WTC11 (cell line): ENCODE results near the gene ZNF740. TPM values are rescaled to one million over a fixed set of nuclear protein-coding genes. Genes with fewer than 3 reads are reported as not detected.

Source experiments
- ATAC-seq: fragments of 200-7000 bp; cut with Tn5 transposase; 2 replicates; pipeline ENCODE4 v1.10.0; 2021; ENCODE audit warnings: mild to moderate bottlenecking, moderate library complexity
- CTCF ChIA-PET: fragments of 300-600 bp; sonication (Branson Sonifier 250); formaldehyde crosslinking; loops from one replicate; lab custom pipeline; 2021; ENCODE audit warnings: antibody characterized with exemption; lab: Charles Lee
- POLR2A ChIA-PET: fragments of 350-600 bp; sonication (Branson Sonifier 250); formaldehyde crosslinking; loops from one replicate; lab custom pipeline; 2021; ENCODE audit warnings: antibody characterized with exemption; lab: Charles Lee
- DNase-seq: peaks from one replicate; pipeline ENCODE4 v3.0.0; 2021; ENCODE audit warnings: low spot score
- H3K27ac Mint-ChIP-seq: 2 replicates; pipeline ENCODE4 v1.8.0; 2021; ENCODE audit warnings: mixed read lengths
- H3K27me3 Mint-ChIP-seq: 2 replicates; pipeline ENCODE4 v1.8.0; 2021; ENCODE audit warnings: low read depth, mild to moderate bottlenecking, moderate library complexity, mixed read lengths
- H3K36me3 Mint-ChIP-seq: 2 replicates; pipeline ENCODE4 v1.8.0; 2021; ENCODE audit warnings: mixed read lengths
- H3K4me1 Mint-ChIP-seq: 2 replicates; pipeline ENCODE4 v1.8.0; 2022; ENCODE audit warnings: mixed read lengths
- H3K4me3 Mint-ChIP-seq: 2 replicates; pipeline ENCODE4 v1.8.0; 2021; ENCODE audit warnings: mild to moderate bottlenecking, moderate library complexity, mixed read lengths
- H3K9me3 Mint-ChIP-seq: 2 replicates; pipeline ENCODE4 v1.8.0; 2021; ENCODE audit warnings: mixed read lengths
- ATF1 ChIP-seq: sonication (generic); formaldehyde crosslinking; IDR thresholded peaks from 2 replicates; pipeline ENCODE4 v1.8.1; 2023; ENCODE audit warnings: mild to moderate bottlenecking, moderate library complexity, missing genetic modification reagents
- ATF3 ChIP-seq: sonication (generic); formaldehyde crosslinking; conservative IDR thresholded peaks from 2 replicates; pipeline ENCODE4 v1.8.1; 2022; ENCODE audit warnings: mild to moderate bottlenecking, missing genetic modification reagents
- ATF6 ChIP-seq: sonication (generic); formaldehyde crosslinking; IDR thresholded peaks from 2 replicates; pipeline ENCODE4 v1.8.1; 2023; ENCODE audit warnings: mild to moderate bottlenecking, missing genetic modification reagents
- FOXJ3 ChIP-seq: sonication (generic); formaldehyde crosslinking; IDR thresholded peaks from 2 replicates; pipeline ENCODE4 v1.9.0; 2021; ENCODE audit warnings: missing genetic modification reagents, mild to moderate bottlenecking, borderline replicate concordance
- FOXP1 ChIP-seq: sonication (generic); formaldehyde crosslinking; IDR thresholded peaks from 2 replicates; pipeline ENCODE4 v1.8.0; 2022; ENCODE audit warnings: missing genetic modification reagents, mild to moderate bottlenecking, moderate library complexity, borderline replicate concordance
- HMGA2 ChIP-seq: fragments of 250-450 bp; sonication (Bioruptor Pico); IDR thresholded peaks from 2 replicates; pipeline ENCODE4 v1.4.0; 2021; ENCODE audit warnings: mild to moderate bottlenecking, moderate library complexity
- NFATC4 ChIP-seq: fragments of 250-450 bp; sonication (Bioruptor Pico); IDR thresholded peaks from 2 replicates; pipeline ENCODE4 v1.9.0; 2021; ENCODE audit warnings: mild to moderate bottlenecking
- SOX15 ChIP-seq: fragments of 250-450 bp; sonication (Bioruptor Pico); IDR thresholded peaks from 2 replicates; pipeline ENCODE4 v1.9.0; 2021; ENCODE audit warnings: mild to moderate bottlenecking
- SP1 ChIP-seq: sonication (generic); formaldehyde crosslinking; conservative IDR thresholded peaks from 2 replicates; pipeline ENCODE4 v1.8.1; 2022; ENCODE audit warnings: missing genetic modification reagents
- USF2 ChIP-seq: sonication (generic); formaldehyde crosslinking; IDR thresholded peaks from 2 replicates; pipeline ENCODE4 v1.8.1; 2023; ENCODE audit warnings: mild to moderate bottlenecking, missing genetic modification reagents, moderate library complexity
- ZNF423 ChIP-seq: fragments of 250-450 bp; sonication (Bioruptor Pico); IDR thresholded peaks from 2 replicates; pipeline ENCODE4 v2.1.2; 2022; ENCODE audit warnings: mild to moderate bottlenecking, moderate library complexity
- total RNA-seq: library from RNA; stranded (reverse); gene quantifications from 3 replicates; pipeline ENCODE4 v1.2.3, GENCODE V29; 2021
- TF ChIP-seq, protein P1 (sequence below): sonication (generic); formaldehyde crosslinking; IDR thresholded peaks from 2 replicates; pipeline ENCODE4 v1.8.0; 2023; ENCODE audit warnings: missing genetic modification reagents, mild to moderate bottlenecking, borderline replicate concordance
- TF ChIP-seq, protein P2 (sequence below): sonication (generic); formaldehyde crosslinking; IDR thresholded peaks from 2 replicates; pipeline ENCODE4 v1.8.1; 2022; ENCODE audit warnings: mild to moderate bottlenecking, moderate library complexity, missing genetic modification reagents

Gene ZNF740
- total RNA-seq, 1 experiment from 2014 or later = 26.6 TPM

GRCh38 chr12:53191885-53192530 is 11.5 kb downstream of the ZNF740 start:
- ATAC-seq (no peak), DNase-seq (no peak)
- Mint-ChIP-seq H3K27me3 (peaks cover 53% of the 10 kb centered on the region), H3K4me3 (no peak overlapping the region), H3K27ac (no peak overlapping the region), H3K36me3 (peaks cover 16% of the 10 kb centered on the region), H3K9me3 (no peaks in the 10 kb centered on the region), H3K4me1 (peaks cover 16% of the 10 kb centered on the region)
- CTCF ChIA-PET = interaction anchor here (2.0 to 2.5 kb wide), 2 partner anchors 17 to 33 kb away, joined by 7 to 8 read pairs; no protein-coding TSS in a partner anchor
- TF ChIP-seq FOXP1 (CRISPR knock-in tag) (no peak), ATF6 (no peak)
- POLR2A ChIA-PET = interaction anchor here (0.9 kb wide), 1 partner anchor 94 kb away, joined by 3 read pairs; the partner anchor contains the start of gene IGFBP6

- H3K27ac Mint-ChIP-seq = no peak overlapping the region
- H3K4me3 Mint-ChIP-seq = no peak overlapping the region
- peaks cover 15% of the 10 kb centered on the region for H3K4me1 Mint-ChIP-seq
- H3K27me3 Mint-ChIP-seq = peaks cover 57% of the 10 kb centered on the region
- peaks cover 10% of the 10 kb centered on the region for H3K36me3 Mint-ChIP-seq
- TF ChIP-seq, protein P1, sequence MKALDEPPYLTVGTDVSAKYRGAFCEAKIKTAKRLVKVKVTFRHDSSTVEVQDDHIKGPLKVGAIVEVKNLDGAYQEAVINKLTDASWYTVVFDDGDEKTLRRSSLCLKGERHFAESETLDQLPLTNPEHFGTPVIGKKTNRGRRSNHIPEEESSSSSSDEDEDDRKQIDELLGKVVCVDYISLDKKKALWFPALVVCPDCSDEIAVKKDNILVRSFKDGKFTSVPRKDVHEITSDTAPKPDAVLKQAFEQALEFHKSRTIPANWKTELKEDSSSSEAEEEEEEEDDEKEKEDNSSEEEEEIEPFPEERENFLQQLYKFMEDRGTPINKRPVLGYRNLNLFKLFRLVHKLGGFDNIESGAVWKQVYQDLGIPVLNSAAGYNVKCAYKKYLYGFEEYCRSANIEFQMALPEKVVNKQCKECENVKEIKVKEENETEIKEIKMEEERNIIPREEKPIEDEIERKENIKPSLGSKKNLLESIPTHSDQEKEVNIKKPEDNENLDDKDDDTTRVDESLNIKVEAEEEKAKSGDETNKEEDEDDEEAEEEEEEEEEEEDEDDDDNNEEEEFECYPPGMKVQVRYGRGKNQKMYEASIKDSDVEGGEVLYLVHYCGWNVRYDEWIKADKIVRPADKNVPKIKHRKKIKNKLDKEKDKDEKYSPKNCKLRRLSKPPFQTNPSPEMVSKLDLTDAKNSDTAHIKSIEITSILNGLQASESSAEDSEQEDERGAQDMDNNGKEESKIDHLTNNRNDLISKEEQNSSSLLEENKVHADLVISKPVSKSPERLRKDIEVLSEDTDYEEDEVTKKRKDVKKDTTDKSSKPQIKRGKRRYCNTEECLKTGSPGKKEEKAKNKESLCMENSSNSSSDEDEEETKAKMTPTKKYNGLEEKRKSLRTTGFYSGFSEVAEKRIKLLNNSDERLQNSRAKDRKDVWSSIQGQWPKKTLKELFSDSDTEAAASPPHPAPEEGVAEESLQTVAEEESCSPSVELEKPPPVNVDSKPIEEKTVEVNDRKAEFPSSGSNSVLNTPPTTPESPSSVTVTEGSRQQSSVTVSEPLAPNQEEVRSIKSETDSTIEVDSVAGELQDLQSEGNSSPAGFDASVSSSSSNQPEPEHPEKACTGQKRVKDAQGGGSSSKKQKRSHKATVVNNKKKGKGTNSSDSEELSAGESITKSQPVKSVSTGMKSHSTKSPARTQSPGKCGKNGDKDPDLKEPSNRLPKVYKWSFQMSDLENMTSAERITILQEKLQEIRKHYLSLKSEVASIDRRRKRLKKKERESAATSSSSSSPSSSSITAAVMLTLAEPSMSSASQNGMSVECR (CRISPR knock-in tag) = no peak
- TF ChIP-seq SP1 (CRISPR knock-in tag) (no peak), USF2 (CRISPR knock-in tag) (no peak), NFATC4 (CRISPR knock-in tag) (no peak), ATF3 (CRISPR knock-in tag) (0 out of 2 replicates have a peak, but pooled peaks have one; percentile 19), SOX15 (CRISPR knock-in tag) (no peak)
- TF ChIP-seq, protein P2, sequence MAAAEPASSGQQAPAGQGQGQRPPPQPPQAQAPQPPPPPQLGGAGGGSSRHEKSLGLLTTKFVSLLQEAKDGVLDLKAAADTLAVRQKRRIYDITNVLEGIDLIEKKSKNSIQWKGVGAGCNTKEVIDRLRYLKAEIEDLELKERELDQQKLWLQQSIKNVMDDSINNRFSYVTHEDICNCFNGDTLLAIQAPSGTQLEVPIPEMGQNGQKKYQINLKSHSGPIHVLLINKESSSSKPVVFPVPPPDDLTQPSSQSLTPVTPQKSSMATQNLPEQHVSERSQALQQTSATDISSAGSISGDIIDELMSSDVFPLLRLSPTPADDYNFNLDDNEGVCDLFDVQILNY (CRISPR knock-in tag) = no peak
- TF ChIP-seq, all 79 proteins: peak for 1
- ATAC-seq = no peak
- no peaks in the 10 kb centered on the region for H3K9me3 Mint-ChIP-seq
- CTCF ChIA-PET = interaction anchor here (1.1 to 2.5 kb wide), 4 partner anchors 18 to 129 kb away, joined by 3 to 8 read pairs (median 6); partner anchors contain the start of genes AAAS and SPRYD3
- POLR2A ChIA-PET = interaction anchor here (0.9 kb wide), 1 partner anchor 95 kb away, joined by 3 read pairs; the partner anchor contains the start of gene IGFBP6
- no peak for DNase-seq
Measured at GRCh38 chr12:53192531-53193021, 12.1 kb downstream of the ZNF740 start.

GRCh38 chr12:53193040-53193439 is 12.5 kb downstream of the ZNF740 start:
- CTCF ChIA-PET = interaction anchor here (1.1 to 2.5 kb wide), 4 partner anchors 18 to 128 kb away, joined by 3 to 8 read pairs (median 6); partner anchors contain the start of genes AAAS and SPRYD3
- Mint-ChIP-seq H3K36me3 (peaks cover 6% of the 10 kb centered on the region), H3K27me3 (peaks cover 61% of the 10 kb centered on the region), H3K4me3 (no peak overlapping the region), H3K9me3 (no peaks in the 10 kb centered on the region), H3K27ac (no peak overlapping the region), H3K4me1 (peaks cover 13% of the 10 kb centered on the region)
- DNase-seq (no peak), ATAC-seq (no peak)
- POLR2A ChIA-PET = no interaction called here
- TF ChIP-seq ATF1 (CRISPR knock-in tag) (no peak), FOXJ3 (CRISPR knock-in tag) (no peak), HMGA2 (CRISPR knock-in tag) (no peak), ZNF423 (CRISPR knock-in tag) (no peak)
- TF ChIP-seq, protein P1 (CRISPR knock-in tag) = no peak
